IPS DF 19.7 (cell line): ENCODE data around the gene SNCAIP.
"Not testable (repeated sequence)": the region's sequence is repeated elsewhere in the genome, so short reads cannot be mapped to it uniquely, and the experiment has no call there.

ENCODE experiments used
- DNase-seq: peaks from one replicate; pipeline ENCODE4 v3.0.0-alpha.2; 2013; ENCODE audit warnings: low read depth, low spot score

The SNCAIP gene

DNA sequence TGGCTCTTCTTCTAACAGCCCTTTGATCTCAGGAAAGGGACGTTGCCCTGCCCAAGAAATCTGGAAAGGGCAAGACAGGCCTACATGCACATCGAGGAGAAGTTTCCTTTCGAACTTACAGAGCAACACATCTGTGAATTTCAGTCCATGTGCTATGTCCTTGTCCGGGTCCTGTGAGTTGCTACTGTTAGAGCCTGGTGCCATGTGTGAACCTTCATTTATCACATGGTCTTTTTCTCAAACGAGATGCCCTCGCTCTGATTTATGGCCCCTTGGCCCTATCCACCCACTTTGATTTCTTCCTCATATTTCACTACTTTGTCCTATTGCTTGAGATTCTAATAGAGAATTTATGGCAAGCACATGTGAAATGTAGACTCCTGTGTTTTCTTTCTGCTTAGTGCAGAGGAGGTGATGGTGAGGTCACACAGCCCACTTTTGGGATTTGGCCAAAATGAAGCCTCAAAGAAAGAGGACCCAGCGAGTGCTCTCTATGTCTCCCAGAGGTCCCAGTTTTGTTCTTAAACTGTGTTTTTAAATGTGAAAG lies 153.1 kb downstream of the SNCAIP start:
- DNase-seq, result no peak

DNA sequence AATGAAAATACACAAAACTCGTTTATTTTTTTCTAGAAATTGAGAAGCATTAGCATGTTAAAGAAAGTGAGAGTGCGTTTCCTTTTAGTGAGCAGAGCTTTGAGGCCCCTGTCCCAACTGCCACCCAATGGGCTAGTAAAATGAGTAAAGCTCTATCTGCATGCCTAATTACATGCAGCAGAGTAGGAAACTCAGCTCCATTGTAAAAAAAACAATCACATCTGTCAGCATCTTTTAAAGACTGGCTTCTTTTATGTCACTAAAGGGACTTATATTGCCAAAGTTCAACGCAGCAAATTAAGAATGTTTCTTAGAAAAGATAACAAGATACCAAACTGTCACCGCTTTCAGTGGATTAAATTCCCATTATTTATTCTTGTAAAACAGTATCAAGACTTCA lies 154.0 kb downstream of the SNCAIP start:
- DNase-seq, result no peak

DNA sequence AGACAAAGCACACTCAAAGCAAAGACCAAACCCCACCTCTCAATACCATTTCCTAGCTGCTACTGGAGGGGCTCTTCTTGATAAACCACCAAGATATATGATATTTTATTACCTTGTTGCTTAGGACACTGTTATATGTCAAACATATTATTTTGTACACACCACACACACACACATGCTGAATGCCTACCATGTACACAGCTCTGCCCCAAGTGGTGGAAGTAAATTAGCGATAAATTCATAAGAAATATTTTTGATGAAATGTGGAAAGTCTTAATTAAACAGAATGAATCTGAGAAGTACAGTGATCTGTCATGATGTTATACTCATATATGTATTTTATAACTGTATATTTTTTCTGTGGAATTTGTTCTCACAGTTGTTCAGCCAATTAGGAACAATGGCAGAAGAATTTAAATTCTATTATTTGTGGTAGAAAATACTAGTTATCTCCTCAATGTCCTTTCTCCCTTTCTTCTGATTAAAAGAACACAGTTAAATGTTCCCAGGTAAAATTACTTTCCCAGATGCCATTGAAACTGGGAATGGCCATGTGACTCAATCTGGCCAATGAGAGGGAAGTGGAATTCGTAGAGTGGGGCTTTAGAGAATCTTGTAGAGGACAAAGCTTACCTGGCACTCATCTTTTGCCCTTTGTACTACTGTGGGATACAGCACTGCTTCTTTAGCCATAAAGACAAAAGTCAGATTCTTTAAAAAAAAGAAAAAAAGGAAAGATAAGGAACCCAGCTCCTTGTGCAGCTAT lies 156.5 kb downstream of the SNCAIP start:
- DNase-seq, result no peak

DNA sequence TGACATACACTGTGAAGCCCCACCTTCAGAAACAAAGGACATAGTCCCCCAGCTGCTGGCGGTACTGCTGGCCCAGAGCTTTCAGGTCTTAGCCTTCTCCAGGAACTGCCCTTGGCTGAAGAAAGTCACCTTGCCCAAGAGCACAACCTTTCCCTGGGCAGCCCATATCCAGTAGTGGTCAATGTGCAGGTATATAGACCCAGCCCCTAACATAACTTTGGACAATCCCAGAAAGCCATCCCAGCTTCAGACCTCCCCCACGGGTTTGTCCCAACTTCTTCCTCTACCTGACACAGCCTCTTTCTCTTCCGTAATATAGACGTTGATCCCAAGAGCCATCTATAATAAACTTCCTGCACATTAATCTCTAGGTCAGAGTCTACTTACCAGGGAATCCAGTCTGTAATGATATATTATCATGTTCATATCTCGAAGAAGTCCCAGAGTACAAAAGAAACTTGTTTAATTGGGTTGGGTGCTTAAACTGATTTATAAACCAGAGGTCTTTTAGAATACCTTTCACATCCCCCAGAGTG lies 157.4 kb downstream of the SNCAIP start:
- no peak for DNase-seq

DNA sequence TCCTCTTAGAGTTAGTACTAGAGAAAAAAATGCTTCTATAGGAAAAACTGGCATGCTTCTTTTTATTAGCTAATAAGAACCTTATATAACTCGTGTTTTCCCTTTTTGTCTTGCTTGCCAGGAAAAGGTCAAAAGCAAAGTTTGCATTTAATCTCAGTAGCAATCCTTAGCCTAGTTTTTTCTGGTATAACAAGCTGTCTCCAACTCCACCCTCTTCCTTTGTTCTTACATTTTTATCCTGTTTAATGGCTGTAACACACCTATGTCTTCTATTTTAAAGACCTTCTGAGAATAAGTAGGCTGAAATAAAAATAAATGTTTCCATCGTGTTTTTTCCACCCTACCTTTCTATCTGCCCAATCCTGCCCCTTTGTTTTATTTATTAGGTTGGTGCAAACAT lies 158.3 kb downstream of the SNCAIP start:
- DNase-seq, result no peak

DNA sequence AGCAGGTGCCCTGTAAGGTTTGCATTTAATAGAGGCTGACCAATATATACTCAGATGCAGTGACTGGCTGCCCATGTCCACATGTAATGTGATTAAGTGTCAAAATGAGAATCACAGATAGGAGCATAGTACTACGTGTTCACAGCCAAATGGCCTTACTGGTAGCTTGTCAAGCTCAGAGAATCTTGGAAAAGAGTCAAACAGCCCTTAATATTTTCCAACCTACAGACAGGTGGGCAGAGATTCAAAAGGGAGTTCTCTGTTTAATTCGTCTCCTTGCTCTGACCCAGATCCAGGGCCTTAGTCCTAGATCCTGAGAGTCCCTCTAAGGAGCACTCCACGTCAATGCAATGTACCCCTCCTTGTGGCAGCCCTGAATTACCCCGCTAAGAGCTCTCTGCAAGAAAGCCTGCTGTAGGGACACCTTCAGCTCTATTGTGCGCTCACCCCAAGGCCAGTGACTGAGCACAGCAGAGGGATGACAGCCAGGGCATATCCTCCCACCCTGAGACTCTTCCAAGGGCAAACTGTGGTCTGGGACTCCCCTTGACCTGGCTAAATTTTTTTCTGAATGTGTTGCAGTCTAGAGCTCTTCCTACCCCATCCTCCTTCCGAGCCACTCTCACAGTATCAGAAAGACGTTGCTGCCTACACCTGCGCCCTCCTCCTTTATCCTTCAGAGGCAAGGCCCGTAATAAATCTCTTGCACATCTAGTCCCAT lies 159.2 kb downstream of the SNCAIP start:
- DNase-seq, result no peak

DNA sequence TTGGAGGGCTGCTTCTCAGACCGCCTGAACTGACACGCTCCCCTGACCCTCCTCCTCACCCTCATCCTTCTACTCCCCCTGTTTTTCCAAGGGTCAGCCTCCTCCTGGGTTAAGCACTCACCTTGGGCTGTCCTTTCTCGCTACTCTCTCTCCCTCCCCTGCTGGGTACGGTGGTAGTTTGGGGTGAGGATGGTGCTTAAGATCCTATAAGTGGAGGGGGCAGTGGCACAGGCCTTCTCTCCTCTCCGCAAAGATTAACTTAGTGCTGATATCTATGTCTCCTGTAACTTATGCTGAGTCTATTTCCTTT lies 159.7 kb downstream of the SNCAIP start:
- DNase-seq, result no peak

DNA sequence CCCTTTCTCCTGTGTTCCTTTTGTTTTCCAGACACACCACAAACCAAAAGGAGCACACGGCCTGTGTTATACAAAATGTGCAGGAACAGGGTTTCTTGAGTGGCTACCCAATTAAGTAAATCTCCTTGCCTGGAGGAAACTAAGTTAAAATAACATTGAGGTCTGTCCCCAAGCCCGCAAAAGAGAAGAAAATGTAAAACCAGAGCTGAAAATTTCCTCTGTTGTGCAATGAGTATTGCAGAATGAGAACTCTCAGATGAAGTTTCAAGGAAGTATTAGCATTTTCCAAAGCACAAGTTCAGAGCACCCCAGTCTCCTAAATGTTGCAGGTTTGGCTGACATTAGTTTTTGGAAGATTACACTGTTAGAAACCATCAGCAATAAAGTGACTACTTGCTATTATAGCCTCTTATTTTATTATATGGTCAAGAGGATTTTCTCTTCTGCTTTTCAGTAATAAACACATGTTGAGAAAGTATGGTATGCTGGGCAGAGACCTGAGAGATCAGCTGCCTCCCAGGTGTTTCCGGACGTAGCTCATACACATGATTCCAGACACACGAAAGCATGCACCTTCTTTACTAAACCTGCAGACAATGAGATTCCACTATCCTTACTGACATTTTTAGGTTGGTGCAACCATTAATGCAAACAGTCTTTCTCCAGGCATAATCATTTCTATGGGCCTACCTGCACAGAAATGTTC lies 161.3 kb downstream of the SNCAIP start:
- DNase-seq, result no peak

DNA sequence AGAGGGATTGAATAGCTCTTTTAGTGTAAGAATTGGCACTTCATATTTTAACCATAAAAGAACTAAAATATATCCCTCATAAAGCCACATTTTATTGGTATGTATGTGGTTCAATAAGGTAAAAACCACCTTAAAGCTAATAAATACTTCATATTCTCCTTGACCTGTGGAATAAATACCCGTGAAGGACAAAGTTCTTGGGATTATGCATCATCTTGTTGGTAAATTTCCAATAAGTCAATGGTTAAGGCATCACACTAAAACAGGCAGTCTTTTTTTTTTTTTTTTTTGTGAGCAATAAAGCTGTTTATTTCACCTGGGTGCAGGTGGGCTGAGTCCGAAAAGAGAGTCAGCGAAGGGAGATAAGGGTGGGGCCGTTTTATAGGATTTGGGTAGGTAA lies 161.9 kb downstream of the SNCAIP start:
- DNase-seq, result no peak

DNA sequence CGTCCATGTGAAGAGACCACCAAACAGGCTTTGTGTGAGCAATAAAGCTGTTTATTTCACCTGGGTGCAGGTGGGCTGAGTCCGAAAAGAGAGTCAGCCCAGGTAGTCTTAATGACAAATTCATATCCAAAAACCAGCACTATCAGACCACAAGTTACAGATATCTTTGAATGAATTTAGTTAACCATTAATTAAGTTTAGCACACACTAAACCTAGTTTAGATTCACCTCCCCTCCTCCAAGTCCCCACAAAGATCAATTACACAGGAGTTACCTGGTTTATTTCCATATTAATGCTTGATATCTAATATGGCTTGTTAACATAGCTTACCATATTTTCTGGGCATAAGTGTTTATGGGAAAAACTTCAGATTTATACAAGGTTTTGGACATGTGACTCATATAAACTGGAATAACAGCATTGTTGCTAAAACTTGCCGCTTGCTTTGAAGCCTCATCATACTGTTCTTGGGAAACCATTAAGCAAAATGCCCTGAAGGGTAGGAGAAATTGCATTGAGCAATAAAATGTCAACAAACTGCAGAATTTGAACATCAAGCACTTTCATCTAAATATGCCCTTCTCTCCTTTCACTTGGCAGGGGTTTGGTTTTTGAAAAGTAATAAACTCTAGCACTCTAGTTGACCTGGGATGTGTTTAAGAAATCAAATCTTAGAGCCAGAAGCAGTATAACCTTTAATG lies 166.9 kb downstream of the SNCAIP start:
- DNase-seq, result no peak

DNA sequence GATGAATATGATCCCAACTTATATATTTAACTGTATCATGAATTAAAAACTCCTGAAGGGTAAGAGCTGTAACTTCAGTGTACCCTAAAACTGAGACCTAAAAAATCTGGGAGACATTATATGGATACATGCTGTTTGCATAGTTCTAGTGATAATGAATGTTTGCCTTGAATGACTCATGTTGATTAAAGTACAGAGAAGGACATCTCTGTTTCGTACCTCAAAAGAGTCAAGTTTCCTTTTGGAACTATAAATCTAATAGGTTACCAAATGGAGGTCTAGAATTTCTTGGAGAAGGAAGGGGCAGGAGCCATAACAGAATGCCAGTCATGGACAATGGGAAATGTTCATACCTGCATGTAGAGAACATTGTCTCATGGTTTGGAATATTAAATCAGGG lies 168.1 kb downstream of the SNCAIP start:
- no peak for DNase-seq

DNA sequence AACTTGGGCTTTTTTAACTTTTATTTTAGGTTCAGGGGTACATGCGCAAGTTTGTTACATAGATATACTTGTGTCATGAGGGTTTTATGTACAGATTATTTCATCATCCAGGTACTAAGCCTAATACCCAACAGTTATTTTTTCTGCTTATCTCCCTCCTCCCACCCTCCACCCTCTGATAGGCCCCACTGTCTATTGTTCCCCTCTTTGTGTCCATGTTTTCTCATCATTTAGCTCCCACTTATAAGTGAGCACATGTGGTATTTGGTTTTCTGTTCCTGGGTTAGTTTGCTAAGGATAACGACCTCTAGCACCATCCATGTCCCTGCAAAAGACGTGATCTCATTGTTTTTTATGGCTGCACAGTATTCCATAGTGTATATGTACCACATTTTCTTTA lies 172.1 kb downstream of the SNCAIP start:
- DNase-seq, result no peak

DNA sequence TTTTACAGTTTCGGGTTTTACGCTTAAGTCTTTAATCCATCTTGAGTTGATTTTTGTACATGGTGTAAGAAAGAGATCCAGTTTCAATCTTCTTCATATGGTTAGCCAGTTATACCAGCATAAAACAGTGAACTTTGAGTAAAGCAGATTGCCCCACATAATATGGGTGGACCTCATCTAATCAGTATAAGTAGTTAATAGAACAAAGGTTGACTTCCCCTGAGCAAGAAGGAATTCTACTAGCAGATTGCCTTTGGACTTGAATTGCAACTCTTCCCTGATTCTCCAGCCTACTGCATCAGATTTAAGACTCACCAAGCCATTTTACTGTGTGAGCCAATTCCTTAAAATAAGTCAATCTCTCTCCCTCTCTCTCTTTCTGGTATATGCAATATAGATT lies 173.2 kb downstream of the SNCAIP start:
- DNase-seq, result no peak

DNA sequence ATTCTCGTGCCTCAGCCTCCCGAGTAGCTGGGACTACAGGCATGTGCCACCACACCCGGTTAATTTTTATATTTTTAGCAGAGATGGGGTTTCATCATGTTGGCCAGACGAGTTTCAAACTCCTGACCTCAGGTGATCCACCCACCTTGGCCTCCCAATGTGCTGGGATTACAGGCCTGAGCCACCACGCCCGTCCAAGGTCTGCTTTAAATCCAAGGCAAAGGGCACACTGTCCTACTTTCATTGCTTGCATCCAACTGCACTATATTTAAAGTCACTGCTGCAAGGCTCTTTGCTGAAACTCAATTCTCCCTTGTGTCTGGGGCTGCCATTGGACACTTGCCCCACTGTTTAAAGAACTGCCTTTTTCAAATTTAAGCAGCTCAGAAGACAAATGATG lies 174.6 kb downstream of the SNCAIP start:
- DNase-seq, result not testable (repeated sequence)

DNA sequence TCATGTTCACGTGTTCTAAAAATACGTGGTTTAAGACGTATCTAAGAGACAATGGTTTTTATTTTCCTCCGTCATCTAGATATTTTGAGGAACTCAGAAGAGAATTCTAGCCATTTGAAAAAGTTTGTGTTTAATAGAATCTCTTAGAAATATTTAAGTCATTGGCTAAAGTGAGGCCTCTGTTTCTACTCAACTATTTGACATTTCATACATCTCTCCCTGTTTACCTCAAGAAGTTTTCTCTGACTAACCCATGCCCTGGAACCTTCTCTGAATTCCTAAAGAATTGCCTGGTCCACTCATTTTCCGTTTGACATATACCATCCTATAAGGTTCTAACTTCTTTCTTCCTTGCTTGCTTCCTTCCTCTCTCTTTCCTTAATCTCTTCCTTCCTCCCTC lies 178.7 kb downstream of the SNCAIP start:
- no peak for DNase-seq

DNA sequence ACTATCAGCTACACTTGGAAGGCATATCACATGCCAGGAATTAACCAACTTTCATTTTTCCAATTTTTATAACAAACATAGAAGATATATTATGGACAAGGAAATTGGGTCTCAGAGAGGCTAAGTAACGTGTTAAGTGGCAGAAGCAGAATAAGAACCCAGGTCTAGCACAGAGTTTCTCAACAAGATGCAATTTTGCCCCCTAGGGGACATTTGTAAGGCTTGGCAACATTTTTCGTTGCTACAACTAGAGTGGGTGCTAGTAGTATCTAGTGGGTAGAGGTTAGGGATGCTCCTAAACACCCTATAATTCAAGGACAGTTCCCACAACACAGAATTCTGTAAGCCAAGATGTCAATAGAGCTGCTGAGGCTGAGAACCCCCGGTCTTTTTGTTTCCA lies 180.6 kb downstream of the SNCAIP start:
- DNase-seq, result no peak

DNA sequence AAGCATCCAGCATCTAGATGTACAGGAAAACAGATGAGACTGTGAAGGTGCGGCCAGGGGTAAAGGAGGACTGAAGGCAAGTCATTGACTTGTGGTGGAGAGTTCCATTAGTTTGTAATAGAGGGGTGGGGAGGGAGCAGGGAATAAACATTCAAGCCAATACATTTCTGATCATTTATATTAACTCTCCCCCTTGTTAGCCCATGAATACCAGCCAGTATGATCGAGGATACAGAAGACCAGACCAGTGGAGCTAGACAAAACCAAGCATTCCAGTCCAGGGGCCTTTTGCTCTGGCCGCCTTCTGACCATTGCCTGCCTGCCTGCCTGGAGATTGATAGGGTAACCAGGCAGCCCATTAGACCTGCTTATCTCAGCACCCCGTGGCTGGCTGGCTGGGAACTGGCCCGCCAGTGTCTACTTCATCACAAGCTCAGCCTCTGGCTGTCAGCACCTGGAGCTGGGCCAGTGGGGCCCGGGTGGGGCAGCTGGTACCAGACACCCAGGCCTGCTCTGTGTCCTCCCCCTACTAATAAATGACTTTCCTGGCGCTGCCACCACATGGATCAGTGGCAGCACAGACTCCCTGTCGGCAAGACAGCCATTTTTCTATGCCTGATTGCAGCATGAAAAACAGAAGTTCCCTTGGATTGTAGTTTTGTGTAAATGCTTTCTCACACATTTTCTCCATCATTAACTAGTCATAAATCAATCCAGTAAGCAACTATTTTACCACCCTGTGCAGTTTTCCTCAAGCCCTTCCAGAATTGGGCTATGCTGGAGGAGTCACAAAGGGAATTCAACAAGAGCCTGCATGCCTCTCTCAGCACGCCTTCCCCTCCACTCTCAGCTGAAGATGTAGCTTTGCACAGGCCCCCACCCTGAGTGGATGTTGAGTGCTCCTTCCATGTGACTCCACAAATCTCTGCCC lies 181.3 kb downstream of the SNCAIP start:
- no peak for DNase-seq

DNA sequence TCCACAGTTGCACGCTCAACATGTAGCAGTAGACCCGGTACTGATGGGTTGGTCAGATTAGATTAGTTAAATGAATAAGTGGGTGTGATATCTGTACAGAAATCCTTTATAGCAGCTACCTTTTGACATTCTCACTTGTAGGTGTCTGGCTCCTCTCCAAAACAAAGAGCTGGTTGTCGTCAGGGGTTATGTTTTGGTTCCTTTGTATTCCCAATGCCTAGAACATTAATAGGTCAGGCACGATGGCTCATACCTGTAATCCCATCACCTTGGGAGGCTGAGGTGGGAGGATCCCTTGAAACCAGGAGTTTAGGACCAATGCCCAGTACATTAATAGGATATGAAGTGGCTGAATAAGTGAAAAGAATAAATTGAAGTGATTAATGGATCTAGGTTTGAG lies 182.1 kb downstream of the SNCAIP start:
- no peak for DNase-seq

DNA sequence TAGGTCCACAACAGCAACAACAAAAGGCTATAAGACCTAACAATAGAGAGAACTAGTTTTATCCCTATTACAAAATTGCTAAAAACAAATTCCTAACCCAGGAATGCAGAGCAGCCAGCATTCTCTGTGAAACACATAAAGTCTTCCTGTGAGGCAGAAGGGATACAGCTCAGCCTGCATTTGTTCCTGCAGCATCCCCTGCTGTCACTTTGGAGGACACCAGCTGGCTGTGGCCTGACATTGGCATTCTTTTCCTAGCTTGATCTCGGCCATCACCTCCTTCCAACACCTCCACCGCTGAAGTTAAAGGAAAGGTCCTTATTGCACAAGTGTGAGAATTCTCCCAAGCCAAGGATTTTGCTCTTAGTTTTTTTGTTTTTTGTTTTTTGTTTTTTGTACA lies 186.1 kb downstream of the SNCAIP start:
- no peak for DNase-seq

DNA sequence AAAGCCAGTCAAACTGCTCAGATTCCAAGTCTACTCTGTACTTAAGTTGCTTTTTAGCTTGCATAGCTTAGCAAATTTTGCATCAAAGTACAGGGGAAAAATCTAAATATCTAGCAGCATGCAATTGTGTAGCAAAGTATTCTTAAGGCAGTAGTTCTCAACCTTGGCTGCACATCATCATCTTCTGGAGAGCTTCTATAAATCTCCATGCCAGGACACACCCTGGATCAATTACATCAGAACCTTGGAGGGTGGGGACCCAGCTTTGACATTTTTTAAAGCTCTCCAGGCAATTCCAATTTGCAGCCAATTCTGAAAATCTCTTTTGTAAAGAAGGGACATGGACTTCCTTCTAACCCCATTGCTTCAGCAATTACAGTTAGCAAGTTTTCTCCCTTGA lies 187.5 kb downstream of the SNCAIP start:
- no peak for DNase-seq
